GM13977 (cell line): Measurements from ENCODE around the gene NOXO1.

Experiments
- DNase-seq: peaks from one replicate; pipeline ENCODE4 v3.0.0; 2012; ENCODE audit warnings: low spot score
- CTCF ChIP-seq: IDR thresholded peaks from 2 replicates; pipeline ENCODE4 v1.5.1; 2012; ENCODE audit warnings: mild to moderate bottlenecking, control low read depth; ENCODE audit not compliant: insufficient read depth; ENCODE audit errors: extremely low read depth, missing control alignments
- in situ Hi-C: fragments of 300-500 bp; cut with MboI; formaldehyde crosslinking; loops from one replicate; pipeline ENCODE4 v1.12.0; 2022; ENCODE audit warnings: low sequenced_read_pairs, low pct_unique_long_range_greater_than_20kb, mixed read lengths, inconsistent platforms; ENCODE audit not compliant: unreplicated experiment

The NOXO1 gene

GRCh38 chr16:1949507-1949906 is 31.8 kb downstream of the NOXO1 start:
- in situ Hi-C loops = no loop called here
- DNase-seq = no peak
- TF ChIP-seq CTCF = no peak

- TF ChIP-seq CTCF = no peak
- in situ Hi-C loops = no loop called here
- no peak for DNase-seq
Measured at GRCh38 chr16:1947369-1947670, 33.9 kb downstream of the NOXO1 start.

- DNase-seq = no peak
- in situ Hi-C loops = no loop called here
- TF ChIP-seq CTCF = no peak
Measured at GRCh38 chr16:1946495-1947368, 34.5 kb downstream of the NOXO1 start.

- no peak for DNase-seq
- in situ Hi-C loops = no loop called here
- no peak for TF ChIP-seq CTCF
Measured at GRCh38 chr16:1945559-1946391, 35.5 kb downstream of the NOXO1 start.

- DNase-seq = no peak
- no peak for TF ChIP-seq CTCF
- in situ Hi-C loops = no loop called here
Measured at GRCh38 chr16:1944612-1945199, 36.6 kb downstream of the NOXO1 start.

GRCh38 chr16:1942810-1943726 is 38.2 kb downstream of the NOXO1 start, which contains the start of gene MSRB1:
TSS of gene MSRB1 (minus strand) at chr16:1943199. CDS start at chr16:1943156, 43 bp downstream.
- TF ChIP-seq CTCF = no peak
- in situ Hi-C loops = no loop called here

More at GRCh38 chr16:1942810-1943726, 38.2 kb downstream of the NOXO1 start, which contains the start of gene MSRB1:
- peak; percentile 100 for DNase-seq
